Astrocyte of the cerebellum (primary cell): ENCODE measurements around the gene CCDC88B.

Source experiments
- DNase-seq: peaks from one replicate; pipeline ENCODE4 v3.0.0-alpha.2; 2011; ENCODE audit warnings: low read depth
- H3K4me3 ChIP-seq: 2 replicates; pipeline ENCODE4 v1.5.1; 2011; ENCODE audit warnings: mild to moderate bottlenecking, low read depth, low read length, moderate library complexity
- CTCF ChIP-seq: IDR thresholded peaks from 2 replicates; pipeline ENCODE4 v1.5.1; 2012; ENCODE audit warnings: low read length, low read depth, moderate library complexity, mild to moderate bottlenecking; ENCODE audit errors: missing control alignments
- in situ Hi-C: cut with HindIII; loops from 2 replicates; pipeline ENCODE4 v1.10.0; 2017; ENCODE audit warnings: low sequenced_read_pairs

CCDC88B gene

DNA sequence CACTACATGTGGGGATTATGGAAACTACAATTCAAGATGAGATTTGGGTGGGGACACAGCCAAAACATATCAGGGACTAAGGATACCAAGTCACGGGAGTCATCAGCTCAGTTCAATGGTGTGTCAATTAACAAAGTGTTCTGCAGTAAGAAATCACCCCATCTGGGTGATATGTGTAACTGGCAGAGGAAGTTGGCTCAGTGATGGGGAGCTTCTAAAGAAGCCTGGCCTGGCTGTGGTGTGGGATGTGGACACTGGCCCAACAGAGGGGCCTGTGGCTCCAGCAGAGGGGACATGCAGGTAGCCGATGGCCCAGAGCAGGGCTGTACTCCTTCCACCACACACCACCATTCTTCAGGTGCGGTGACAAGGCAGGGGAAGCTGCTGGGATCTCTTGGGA, 50.6 kb downstream of the CCDC88B start:
- TF ChIP-seq CTCF = no peak
- no peak overlapping the region for H3K4me3 ChIP-seq
- in situ Hi-C loops = no loop called here
- no peak for DNase-seq

DNA sequence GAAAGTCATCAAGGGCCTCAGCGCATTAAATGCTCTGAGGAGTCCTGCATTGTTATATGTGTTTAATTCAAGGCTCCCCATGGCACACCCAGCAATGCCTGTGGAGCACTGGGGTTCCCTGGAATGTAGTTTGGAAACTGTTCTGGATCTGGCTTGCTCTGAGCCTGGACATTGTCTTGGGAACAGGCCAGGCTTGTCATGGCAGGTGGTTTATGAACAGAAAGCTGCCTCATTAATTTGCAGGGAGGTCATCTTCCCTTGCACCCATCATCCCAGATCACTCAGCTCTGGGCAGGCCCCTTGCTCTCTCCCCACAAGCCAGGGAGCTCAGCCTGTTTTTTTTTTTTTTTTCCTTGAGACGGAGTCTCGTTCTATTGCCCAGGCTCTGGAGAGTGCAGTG, 51.8 kb downstream of the CCDC88B start:
- TF ChIP-seq CTCF = no peak
- no peak overlapping the region for H3K4me3 ChIP-seq
- no peak for DNase-seq
- in situ Hi-C loops = no loop called here

- DNase-seq = no peak
- TF ChIP-seq CTCF = no peak
- in situ Hi-C loops = no loop called here
- H3K4me3 ChIP-seq = no peak overlapping the region
Measured at GRCh38 chr11:64395545-64396078, 55.6 kb downstream of the CCDC88B start.

DNA sequence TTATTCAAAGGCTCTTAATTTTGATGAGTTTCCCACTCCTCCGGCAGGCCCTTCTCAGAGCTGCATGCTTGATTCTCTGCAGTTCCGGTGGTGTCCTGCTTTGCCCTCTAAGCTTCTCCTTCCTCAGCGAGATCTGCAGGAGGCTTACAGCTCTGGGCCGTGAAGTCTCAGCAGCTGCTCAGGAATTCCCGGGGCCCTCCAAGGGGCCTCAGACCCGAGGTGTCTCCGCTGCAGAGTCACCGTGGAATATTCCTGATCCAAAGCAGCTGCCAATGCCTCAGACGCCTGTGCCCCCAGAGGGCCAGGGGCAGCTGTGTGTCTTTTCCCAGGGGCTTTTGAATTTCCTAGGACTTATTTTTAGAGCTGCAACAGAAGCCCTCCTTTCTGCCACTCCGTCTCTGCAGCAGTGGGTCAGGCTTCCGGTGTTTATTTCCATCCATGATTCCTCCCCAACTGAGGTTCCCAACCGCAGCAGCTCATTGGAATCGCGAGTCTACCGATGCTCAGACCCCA, 56.1 kb downstream of the CCDC88B start:
- no peak for DNase-seq
- no peak overlapping the region for H3K4me3 ChIP-seq
- in situ Hi-C loops = no loop called here
- no peak for TF ChIP-seq CTCF

- no peak overlapping the region for H3K4me3 ChIP-seq
- TF ChIP-seq CTCF = no peak
- DNase-seq = no peak
- in situ Hi-C loops = no loop called here
Measured at GRCh38 chr11:64400102-64400501, 60.1 kb downstream of the CCDC88B start.

DNA sequence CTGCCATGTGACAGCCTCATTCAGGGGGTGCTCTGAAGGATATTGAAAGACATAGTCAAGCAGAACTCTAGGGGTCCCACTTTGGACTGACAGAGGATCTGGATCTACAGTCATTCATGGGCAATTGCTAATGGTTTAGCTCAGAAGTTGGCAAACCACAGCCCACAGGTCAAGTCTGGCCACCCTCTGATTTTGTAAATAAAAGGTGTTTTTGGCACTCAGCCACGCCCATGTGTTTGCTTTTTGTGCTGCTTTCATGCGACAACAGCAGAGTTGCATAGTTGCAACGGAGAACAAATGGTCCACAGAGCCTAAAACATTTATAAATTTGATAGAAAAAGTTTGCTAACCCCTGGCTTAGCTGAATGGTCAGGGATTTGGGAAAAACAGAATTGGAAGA, 60.7 kb downstream of the CCDC88B start:
- H3K4me3 ChIP-seq = no peak overlapping the region
- in situ Hi-C loops = no loop called here
- no peak for DNase-seq
- no peak for TF ChIP-seq CTCF
